MM.1S (cell line): ENCODE data around the gene B3GAT3.

Experiments used
- DNase-seq: peaks from one replicate; pipeline ENCODE4 v3.0.0-alpha.2; 2015
- H2AFZ ChIP-seq: fragments of 300-600 bp; sonication (generic); 2 replicates; pipeline ENCODE4 v1.6.0; 2016; ENCODE audit warnings: antibody characterized with exemption, low read length
- H3F3A ChIP-seq: fragments of 300-600 bp; sonication (generic); 2 replicates; pipeline ENCODE4 v1.6.1; 2016; ENCODE audit warnings: mild to moderate bottlenecking, antibody characterized with exemption, low read length, moderate library complexity, mixed read lengths; ENCODE audit not compliant: insufficient read depth
- H3K27ac ChIP-seq: fragments of 300-600 bp; sonication (generic); 2 replicates; pipeline ENCODE4 v1.5.1; 2016; ENCODE audit warnings: mild to moderate bottlenecking, low read length
- H3K27me3 ChIP-seq: fragments of 300-600 bp; sonication (generic); replicated peaks from 2 replicates; pipeline ENCODE4 v1.6.0; 2016; ENCODE audit warnings: low read length; ENCODE audit not compliant: insufficient read depth
- H3K36me3 ChIP-seq: fragments of 300-600 bp; sonication (generic); replicated peaks from 2 replicates; pipeline ENCODE4 v1.6.1; 2016; ENCODE audit warnings: mild to moderate bottlenecking, low read length, mixed read lengths; ENCODE audit not compliant: insufficient read depth
- H3K4me1 ChIP-seq: fragments of 300-600 bp; sonication (generic); 2 replicates; pipeline ENCODE4 v1.6.1; 2016; ENCODE audit warnings: low read length, mixed read lengths
- H3K4me2 ChIP-seq: fragments of 300-600 bp; sonication (generic); 2 replicates; pipeline ENCODE4 v1.6.0; 2016; ENCODE audit warnings: low read depth, low read length
- H3K4me3 ChIP-seq: fragments of 300-600 bp; sonication (generic); 2 replicates; pipeline ENCODE4 v1.5.1; 2016; ENCODE audit warnings: low read length, mixed read lengths
- H3K79me2 ChIP-seq: fragments of 300-600 bp; sonication (generic); 2 replicates; pipeline ENCODE4 v1.6.1; 2016; ENCODE audit warnings: mixed run types, low read length, mixed read lengths
- H3K9ac ChIP-seq: fragments of 300-600 bp; sonication (generic); 2 replicates; pipeline ENCODE4 v1.6.1; 2016; ENCODE audit warnings: low read length, mixed read lengths
- H3K9me2 ChIP-seq: fragments of 300-600 bp; sonication (generic); replicated peaks from 2 replicates; pipeline ENCODE4 v1.6.1; 2016; ENCODE audit warnings: mild to moderate bottlenecking, low read length, mixed read lengths; ENCODE audit not compliant: insufficient read depth
- H3K9me3 ChIP-seq: fragments of 300-600 bp; sonication (generic); replicated peaks from 2 replicates; pipeline ENCODE4 v1.6.1; 2016; ENCODE audit warnings: mild to moderate bottlenecking, low read length, mixed read lengths; ENCODE audit not compliant: insufficient read depth
- H4K20me1 ChIP-seq: fragments of 300-600 bp; sonication (generic); 2 replicates; pipeline ENCODE4 v1.6.1; 2016; ENCODE audit warnings: mild to moderate bottlenecking, low read length, moderate library complexity, mixed read lengths; ENCODE audit not compliant: insufficient read depth
- CTCF ChIP-seq: fragments of 300-600 bp; sonication (generic); IDR thresholded peaks from 2 replicates; pipeline ENCODE4 v1.5.1; 2016; ENCODE audit warnings: antibody characterized with exemption, low read length, mixed read lengths
- EZH2 ChIP-seq: fragments of 300-600 bp; sonication (generic); optimal IDR thresholded peaks from 2 replicates; pipeline ENCODE3; 2017; ENCODE audit warnings: low read depth, mild to moderate bottlenecking, antibody characterized with exemption, low read length, mixed read lengths
- EZH2phosphoT487 ChIP-seq: fragments of 300-600 bp; sonication (generic); IDR thresholded peaks from 2 replicates; pipeline ENCODE4 v1.6.1; 2018; ENCODE audit warnings: antibody characterized with exemption, low read length

The B3GAT3 gene

GRCh38 chr11:62648967-62649364 lies 27.2 kb upstream of the B3GAT3 start:
- Histone ChIP-seq H3K9me3 (no peaks in the 10 kb centered on the region), H3K27ac (no peak overlapping the region), H3K9ac (no peak overlapping the region), H3K27me3 (no peaks in the 10 kb centered on the region), H3F3A (peaks cover 8% of the 10 kb centered on the region), H3K9me2 (no peaks in the 10 kb centered on the region), H3K4me2 (no peak overlapping the region), H3K36me3 (0 out of 2 replicates have a peak, but pooled peaks cover 3% of the 10 kb centered on the region), H3K79me2 (peaks cover 59% of the 10 kb centered on the region), H3K4me3 (no peak overlapping the region), H4K20me1 (no peaks in the 10 kb centered on the region), H3K4me1 (peaks cover 9% of the 10 kb centered on the region), H2AFZ (no peak overlapping the region)
- no peak for DNase-seq
- TF ChIP-seq EZH2phosphoT487 (no peak), CTCF (no peak)

- peaks cover 64% of the 10 kb centered on the region for H3K79me2 ChIP-seq
- no peak overlapping the region for H3K4me2 ChIP-seq
- no peak overlapping the region for H3K27ac ChIP-seq
- no peaks in the 10 kb centered on the region for H3K9me2 ChIP-seq
- 0 out of 2 replicates have a peak, but pooled peaks cover 3% of the 10 kb centered on the region for H3K36me3 ChIP-seq
- H3K4me1 ChIP-seq: peaks cover 9% of the 10 kb centered on the region
- H2AFZ ChIP-seq: no peak overlapping the region
- no peak overlapping the region for H3K9ac ChIP-seq
- no peaks in the 10 kb centered on the region for H3K9me3 ChIP-seq
- H3F3A ChIP-seq: peaks cover 7% of the 10 kb centered on the region
- no peak overlapping the region for H3K4me3 ChIP-seq
- TF ChIP-seq EZH2phosphoT487: no peak
- TF ChIP-seq CTCF: no peak
- no peak for TF ChIP-seq EZH2
- H3K27me3 ChIP-seq: no peaks in the 10 kb centered on the region
- no peak for DNase-seq
- H4K20me1 ChIP-seq: no peaks in the 10 kb centered on the region
Observed at GRCh38 chr11:62648185-62648966, 26.6 kb upstream of the B3GAT3 start.

GRCh38 chr11:62647609-62648005 lies 25.8 kb upstream of the B3GAT3 start:
- H3K4me1 ChIP-seq: peaks cover 9% of the 10 kb centered on the region
- no peak overlapping the region for H3K9ac ChIP-seq
- no peak overlapping the region for H2AFZ ChIP-seq
- no peak overlapping the region for H3K4me2 ChIP-seq
- DNase-seq: no peak
- H3K9me2 ChIP-seq: no peaks in the 10 kb centered on the region
- H3K4me3 ChIP-seq: no peak overlapping the region
- peaks cover 5% of the 10 kb centered on the region; the same call in 1 of the 2 replicates for H3F3A ChIP-seq
- H3K79me2 ChIP-seq: peaks cover 66% of the 10 kb centered on the region
- H4K20me1 ChIP-seq: no peaks in the 10 kb centered on the region
- TF ChIP-seq CTCF: no peak
- TF ChIP-seq EZH2: no peak
- no peak for TF ChIP-seq EZH2phosphoT487
- 0 out of 2 replicates have a peak, but pooled peaks cover 8% of the 10 kb centered on the region for H3K36me3 ChIP-seq
- H3K27ac ChIP-seq: no peak overlapping the region
- no peaks in the 10 kb centered on the region for H3K9me3 ChIP-seq
- H3K27me3 ChIP-seq: no peaks in the 10 kb centered on the region
